GM21737 (cell line): ENCODE results near the gene DEPDC1B.
"Not testable (repeated sequence)": the region's sequence is repeated elsewhere in the genome, so short reads cannot be mapped to it uniquely, and the experiment has no call there.

Source experiments
- ATAC-seq: cut with Tn5 transposase; IDR thresholded peaks from one replicate; pipeline ENCODE4 v1.9.1; 2021; ENCODE audit warnings: mild to moderate bottlenecking, moderate library complexity; ENCODE audit not compliant: unreplicated experiment

Gene DEPDC1B

DNA sequence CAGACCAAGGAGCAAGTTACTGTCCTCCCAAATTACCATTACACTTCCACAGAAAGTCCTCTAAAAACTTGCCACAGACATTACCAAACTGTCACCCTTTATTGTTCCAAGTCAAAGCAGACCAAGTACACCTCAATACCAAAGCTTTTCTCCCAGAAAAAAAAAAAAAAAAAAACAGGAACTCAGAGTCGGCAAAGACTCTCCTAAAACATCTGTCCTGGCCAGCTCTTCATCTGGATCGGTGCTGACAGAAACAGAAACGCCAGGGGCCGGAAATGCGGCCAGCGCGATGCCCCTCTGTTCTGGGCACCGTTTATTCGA, 718 bp downstream of the DEPDC1B start:
- no peak for ATAC-seq

GRCh38 chr5:60698336-60698735, 1.6 kb downstream of the DEPDC1B start:
- no peak for ATAC-seq

GRCh38 chr5:60690326-60690725, 9.6 kb downstream of the DEPDC1B start:
- ATAC-seq = no peak

- ATAC-seq = no peak
These were observed 11.0 kb downstream of the DEPDC1B start for GRCh38 chr5:60688980-60689379.

- ATAC-seq = peak; percentile 68
These were observed 11.8 kb downstream of the DEPDC1B start for GRCh38 chr5:60687927-60688720.

DNA sequence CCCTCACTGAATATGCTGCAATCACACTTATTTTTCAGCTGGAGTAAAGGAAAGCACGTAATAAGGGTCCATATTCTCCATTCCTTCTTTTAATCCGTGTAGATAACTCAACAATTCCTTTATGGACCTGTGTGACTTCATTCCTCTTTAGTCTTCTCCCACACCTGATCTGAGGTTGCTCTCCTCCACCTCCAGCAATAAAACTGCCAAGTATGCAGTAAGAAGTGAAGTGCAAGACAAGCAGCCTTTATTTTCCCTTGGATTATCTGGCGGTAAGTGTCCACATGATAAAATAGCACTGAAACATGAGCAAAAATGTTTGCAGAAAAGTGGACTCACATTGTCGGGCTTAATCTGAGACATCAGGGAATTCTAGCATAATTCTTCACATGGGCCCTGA, 13.8 kb downstream of the DEPDC1B start:
- no peak for ATAC-seq

- no peak for ATAC-seq
These were observed 14.3 kb downstream of the DEPDC1B start for GRCh38 chr5:60685700-60686099.

DNA sequence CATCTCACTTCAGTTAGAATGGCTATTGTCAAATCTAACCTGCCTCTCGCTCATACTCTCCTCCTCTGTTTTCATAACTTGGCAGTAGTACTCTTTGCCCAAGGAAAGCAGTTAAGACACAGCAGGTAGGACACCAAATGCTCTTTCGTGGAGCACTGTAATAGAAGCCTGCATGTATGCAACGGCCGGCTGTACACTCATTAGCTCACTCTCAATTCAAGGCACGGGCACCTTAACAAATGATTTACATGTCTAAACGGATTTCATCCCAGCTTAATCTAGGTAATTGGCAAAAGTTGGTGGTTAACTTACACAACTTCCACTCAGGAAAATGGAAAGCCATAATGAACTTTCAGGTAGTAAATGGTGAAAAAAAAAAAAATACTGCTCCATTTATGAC, 14.9 kb downstream of the DEPDC1B start:
- ATAC-seq = no peak

GRCh38 chr5:60682007-60682406, 18.0 kb downstream of the DEPDC1B start:
- not testable (repeated sequence) for ATAC-seq

DNA sequence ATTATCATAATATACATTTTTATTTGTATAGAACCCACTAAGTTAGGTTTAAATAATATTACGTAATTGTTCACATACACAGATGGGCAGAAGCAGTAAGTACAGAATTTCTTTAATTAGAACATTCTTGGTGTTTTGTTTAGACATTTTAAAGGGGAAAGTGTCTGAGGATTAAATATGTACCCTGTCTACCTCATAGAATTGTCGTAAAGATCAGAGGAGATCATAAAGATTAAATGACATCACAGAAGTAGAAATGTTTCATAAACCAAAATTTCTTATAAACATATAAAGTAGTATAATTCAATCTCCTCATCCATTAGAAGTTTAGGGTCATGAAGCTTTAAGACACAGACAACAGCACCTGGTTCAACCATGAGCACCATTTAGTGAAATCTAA, 20.1 kb downstream of the DEPDC1B start:
- no peak for ATAC-seq

DNA sequence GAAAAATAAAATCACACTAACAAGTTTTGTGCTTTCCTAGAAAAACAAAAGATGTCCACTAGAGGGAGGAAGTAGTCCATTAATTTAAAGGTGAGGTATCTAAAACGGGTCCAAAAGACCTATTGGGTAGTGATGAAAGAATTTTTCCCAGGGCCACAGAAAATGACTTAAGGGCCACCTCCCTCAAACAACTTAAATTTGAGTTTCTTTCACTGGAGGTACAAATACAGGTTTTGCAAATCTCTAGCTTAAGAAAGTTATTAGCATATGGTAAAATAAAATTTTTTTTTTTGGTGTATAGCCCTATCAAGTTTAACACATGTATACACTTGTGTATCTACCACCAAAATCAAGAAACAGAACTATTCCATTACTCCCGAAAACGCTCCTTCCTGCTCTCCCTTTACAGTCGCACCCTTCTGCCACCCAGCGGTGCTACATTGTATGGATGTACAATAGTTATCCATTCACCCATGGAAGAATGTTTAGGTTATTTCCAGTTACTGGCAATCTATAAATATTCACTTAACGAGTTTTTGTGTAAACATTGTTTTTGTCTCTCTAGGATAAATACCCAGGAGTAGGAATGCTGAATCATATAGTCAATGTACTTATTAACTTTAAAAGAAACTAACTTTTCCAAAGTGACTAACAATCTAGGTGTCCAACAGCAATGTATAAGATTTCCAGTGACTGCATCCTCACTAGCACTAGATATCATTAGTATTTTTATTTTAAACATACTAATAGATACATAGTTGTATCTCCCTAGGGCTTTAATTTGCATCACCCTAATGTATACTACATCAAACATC, 21.9 kb downstream of the DEPDC1B start:
- ATAC-seq = peak; percentile 50

- no peak for ATAC-seq
These were observed 24.7 kb downstream of the DEPDC1B start for GRCh38 chr5:60675286-60675685.

- no peak for ATAC-seq
These were observed 25.5 kb downstream of the DEPDC1B start for GRCh38 chr5:60674251-60675069.

GRCh38 chr5:60673334-60673733, 26.6 kb downstream of the DEPDC1B start:
- no peak for ATAC-seq

GRCh38 chr5:60672693-60673264, 27.2 kb downstream of the DEPDC1B start:
- ATAC-seq = no peak

DNA sequence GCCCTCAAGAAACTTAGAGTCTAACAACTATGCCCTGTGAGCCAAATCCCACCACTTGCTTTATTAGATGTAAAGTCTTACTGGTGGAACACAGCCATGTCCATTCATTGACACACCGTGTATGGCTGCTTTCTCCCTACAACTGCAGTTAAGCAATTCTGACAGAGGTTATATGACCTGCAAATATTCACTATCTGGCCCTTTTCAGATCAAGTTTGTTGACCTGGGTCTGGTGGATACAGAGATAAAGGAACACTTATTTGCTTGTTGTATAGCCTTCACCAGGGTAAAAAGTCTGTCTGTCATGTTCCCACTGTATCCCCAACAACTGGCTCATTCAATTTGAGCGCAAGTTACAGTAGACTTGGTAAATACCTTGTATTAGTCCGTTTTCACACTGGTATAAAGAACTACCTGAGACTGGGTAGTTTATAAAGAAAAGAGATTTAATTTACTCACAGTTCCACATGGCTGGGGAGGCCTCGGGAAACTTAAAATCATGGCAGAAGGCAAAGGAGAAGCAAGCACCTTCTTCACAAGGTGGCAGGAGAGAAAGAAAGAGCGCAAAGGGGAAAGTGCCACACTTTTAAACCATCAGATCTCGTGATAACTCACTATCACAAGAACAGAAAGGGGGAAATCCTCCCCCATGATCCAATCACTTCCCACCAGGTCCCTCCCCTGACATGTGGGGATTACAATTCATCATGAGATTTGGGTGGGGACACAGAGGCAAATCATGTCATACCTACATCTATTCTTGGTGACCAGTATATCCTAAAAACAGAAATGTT, 27.9 kb downstream of the DEPDC1B start:
- no peak for ATAC-seq

DNA sequence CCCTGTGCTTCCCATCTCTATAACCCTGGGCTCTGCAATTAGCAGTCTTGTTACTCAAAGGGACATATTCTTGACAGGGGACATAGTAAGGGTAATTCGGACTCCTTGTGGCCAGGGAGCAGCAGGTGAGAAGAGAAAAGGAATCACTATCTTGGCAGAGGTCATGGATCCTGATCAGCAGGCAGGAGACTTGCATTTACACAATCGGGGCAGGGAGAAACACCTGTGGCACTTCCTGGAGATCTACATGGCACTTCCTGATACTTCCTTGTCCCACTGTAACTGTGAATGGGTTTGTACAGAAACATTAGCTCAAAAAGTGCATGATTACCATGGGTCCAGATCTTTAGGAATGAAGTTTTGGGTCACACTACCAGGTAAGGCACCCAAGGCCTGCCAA, 29.2 kb downstream of the DEPDC1B start:
- no peak for ATAC-seq

GRCh38 chr5:60668686-60669304, 31.2 kb downstream of the DEPDC1B start:
- no peak for ATAC-seq

GRCh38 chr5:60651872-60652620, 47.9 kb downstream of the DEPDC1B start:
- no peak for ATAC-seq
